Calu3 (cell line): ENCODE measurements around the gene FUT9. TPM values are rescaled to one million over a fixed set of nuclear protein-coding genes. Genes with fewer than 3 reads are reported as not detected.

ENCODE experiments used
- BruUV-seq: library from RNA; stranded (reverse); fragments of 400-500 nt; replicated peaks from 2 replicates; lab custom pipeline; 2021; lab: Mats Ljungman, UMichigan
- CTCF ChIA-PET: fragments of 300-600 bp; sonication (Branson Sonifier 250); formaldehyde crosslinking; loops from one replicate; lab custom pipeline; 2022; ENCODE audit warnings: antibody characterized with exemption; lab: Charles Lee
- DNase-seq: peaks from one replicate; pipeline ENCODE4 v3.0.0; 2022
- H3K27ac Mint-ChIP-seq: one replicate; pipeline ENCODE4 v1.8.0; 2022; ENCODE audit warnings: mixed read lengths; ENCODE audit not compliant: unreplicated experiment
- H3K27me3 Mint-ChIP-seq: one replicate; pipeline ENCODE4 v1.8.0; 2022; ENCODE audit warnings: mixed read lengths; ENCODE audit not compliant: unreplicated experiment
- H3K36me3 Mint-ChIP-seq: one replicate; pipeline ENCODE4 v1.8.0; 2022; ENCODE audit warnings: mild to moderate bottlenecking, moderate library complexity, mixed read lengths; ENCODE audit not compliant: insufficient read depth, unreplicated experiment
- H3K4me1 Mint-ChIP-seq: one replicate; pipeline ENCODE4 v1.8.0; 2022; ENCODE audit warnings: mild to moderate bottlenecking, low read depth, mixed read lengths; ENCODE audit not compliant: unreplicated experiment
- H3K4me3 Mint-ChIP-seq: one replicate; pipeline ENCODE4 v1.8.0; 2022; ENCODE audit warnings: mild to moderate bottlenecking, low read depth, moderate library complexity, mixed read lengths; ENCODE audit not compliant: unreplicated experiment
- H3K9me3 Mint-ChIP-seq: one replicate; pipeline ENCODE4 v1.8.0; 2022; ENCODE audit warnings: low read depth, mixed read lengths; ENCODE audit not compliant: unreplicated experiment
- intact Hi-C: fragments of 100-400 bp; cut with micrococcal nuclease; formaldehyde crosslinking; loops from one replicate; pipeline ENCODE4 v1.10.0; 2022; ENCODE audit not compliant: unreplicated experiment
- total RNA-seq: library from RNA; stranded (reverse); gene quantifications from 2 replicates; pipeline ENCODE4 v1.2.3, GENCODE V29; 2022
- TF ChIP-seq, protein P1 (sequence below): fragments of 200-600 bp; IDR thresholded peaks from one replicate; pipeline ENCODE4 v1.8.0; 2022; ENCODE audit warnings: antibody characterized with exemption; ENCODE audit not compliant: unreplicated experiment

Gene FUT9
- total RNA-seq, 1 experiment from 2014 or later, result 1.9 TPM

DNA sequence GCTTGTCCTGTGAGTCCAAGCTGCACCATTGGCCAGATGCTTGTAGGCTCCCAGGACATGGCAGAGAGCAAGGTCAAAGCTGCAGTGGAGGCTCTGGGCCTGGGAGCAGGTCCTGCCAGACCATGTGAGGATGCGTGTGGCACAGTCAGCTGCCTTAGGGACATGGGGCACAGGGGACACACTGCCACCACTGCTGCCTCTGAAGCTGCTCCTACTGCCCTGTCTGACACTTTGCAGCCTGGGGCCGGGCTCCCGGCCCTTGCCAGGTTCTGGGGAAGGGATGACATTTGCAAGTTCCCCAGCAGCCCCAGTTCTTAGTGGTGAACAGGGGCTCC is 13.2 kb upstream of the FUT9 start:
- no peaks in the 10 kb centered on the region for H3K4me1 Mint-ChIP-seq
- peaks cover 10% of the 10 kb centered on the region for H3K9me3 Mint-ChIP-seq
- CTCF ChIA-PET, result no interaction called here
- no TSS peak for BruUV-seq
- no peaks in the 10 kb centered on the region for H3K36me3 Mint-ChIP-seq
- TF ChIP-seq, protein P1, sequence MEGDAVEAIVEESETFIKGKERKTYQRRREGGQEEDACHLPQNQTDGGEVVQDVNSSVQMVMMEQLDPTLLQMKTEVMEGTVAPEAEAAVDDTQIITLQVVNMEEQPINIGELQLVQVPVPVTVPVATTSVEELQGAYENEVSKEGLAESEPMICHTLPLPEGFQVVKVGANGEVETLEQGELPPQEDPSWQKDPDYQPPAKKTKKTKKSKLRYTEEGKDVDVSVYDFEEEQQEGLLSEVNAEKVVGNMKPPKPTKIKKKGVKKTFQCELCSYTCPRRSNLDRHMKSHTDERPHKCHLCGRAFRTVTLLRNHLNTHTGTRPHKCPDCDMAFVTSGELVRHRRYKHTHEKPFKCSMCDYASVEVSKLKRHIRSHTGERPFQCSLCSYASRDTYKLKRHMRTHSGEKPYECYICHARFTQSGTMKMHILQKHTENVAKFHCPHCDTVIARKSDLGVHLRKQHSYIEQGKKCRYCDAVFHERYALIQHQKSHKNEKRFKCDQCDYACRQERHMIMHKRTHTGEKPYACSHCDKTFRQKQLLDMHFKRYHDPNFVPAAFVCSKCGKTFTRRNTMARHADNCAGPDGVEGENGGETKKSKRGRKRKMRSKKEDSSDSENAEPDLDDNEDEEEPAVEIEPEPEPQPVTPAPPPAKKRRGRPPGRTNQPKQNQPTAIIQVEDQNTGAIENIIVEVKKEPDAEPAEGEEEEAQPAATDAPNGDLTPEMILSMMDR, result no peak
- H3K4me3 Mint-ChIP-seq, result no peak overlapping the region
- no peak for DNase-seq
- H3K27ac Mint-ChIP-seq, result no peak overlapping the region
- H3K27me3 Mint-ChIP-seq, result no peaks in the 10 kb centered on the region
- intact Hi-C loops, result no loop called here

DNA sequence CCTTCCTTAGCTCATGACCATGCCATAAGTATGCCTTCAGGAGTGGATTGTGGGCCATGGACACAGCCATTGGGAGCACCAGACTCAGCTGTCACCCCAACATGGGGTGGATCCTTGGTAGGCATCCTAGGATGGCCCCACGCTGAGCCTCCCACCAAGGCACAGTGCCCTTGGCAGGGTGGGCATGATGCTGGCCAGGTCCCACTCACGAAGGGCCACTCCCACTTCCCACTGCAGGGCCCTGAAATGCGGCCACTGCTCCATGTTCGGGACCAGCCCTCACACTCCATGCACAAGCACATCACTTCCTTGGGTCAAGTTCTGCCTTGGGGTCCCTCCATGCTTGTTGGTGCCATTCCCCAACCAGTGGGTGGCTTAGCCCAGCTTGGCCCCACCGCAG is 12.9 kb upstream of the FUT9 start:
- BruUV-seq, result no TSS peak
- Mint-ChIP-seq H3K27ac (no peak overlapping the region), H3K4me3 (no peak overlapping the region), H3K4me1 (no peaks in the 10 kb centered on the region), H3K36me3 (no peaks in the 10 kb centered on the region), H3K27me3 (no peaks in the 10 kb centered on the region), H3K9me3 (peaks cover 10% of the 10 kb centered on the region)
- CTCF ChIA-PET, result no interaction called here
- intact Hi-C loops, result no loop called here
- TF ChIP-seq, protein P1, result no peak
- no peak for DNase-seq

DNA sequence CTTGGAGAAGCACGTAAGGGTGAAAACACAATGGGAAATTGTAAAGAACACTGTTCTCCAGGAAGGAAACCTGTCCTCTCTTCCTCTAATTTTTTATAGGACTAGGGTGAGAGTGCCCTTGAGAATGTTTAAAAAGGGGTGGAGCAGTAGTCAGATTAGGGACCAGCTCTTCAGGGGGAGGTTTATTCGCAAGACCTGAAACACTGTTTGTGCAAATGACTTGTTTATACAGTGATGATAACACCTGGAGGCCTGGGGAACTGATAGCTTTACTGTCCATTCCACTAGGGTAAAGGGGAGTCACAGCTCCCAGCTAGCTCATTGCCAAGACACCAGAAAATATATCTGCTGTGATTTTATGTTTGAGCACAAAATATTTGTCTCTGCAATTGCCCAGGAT is 8.1 kb upstream of the FUT9 start:
- Mint-ChIP-seq H3K36me3 (no peaks in the 10 kb centered on the region), H3K27me3 (no peaks in the 10 kb centered on the region), H3K9me3 (no peaks in the 10 kb centered on the region), H3K27ac (no peak overlapping the region), H3K4me3 (no peak overlapping the region), H3K4me1 (no peaks in the 10 kb centered on the region)
- CTCF ChIA-PET, result no interaction called here
- TF ChIP-seq, protein P1, result no peak
- BruUV-seq, result no TSS peak
- no peak for DNase-seq
- intact Hi-C loops, result no loop called here

DNA sequence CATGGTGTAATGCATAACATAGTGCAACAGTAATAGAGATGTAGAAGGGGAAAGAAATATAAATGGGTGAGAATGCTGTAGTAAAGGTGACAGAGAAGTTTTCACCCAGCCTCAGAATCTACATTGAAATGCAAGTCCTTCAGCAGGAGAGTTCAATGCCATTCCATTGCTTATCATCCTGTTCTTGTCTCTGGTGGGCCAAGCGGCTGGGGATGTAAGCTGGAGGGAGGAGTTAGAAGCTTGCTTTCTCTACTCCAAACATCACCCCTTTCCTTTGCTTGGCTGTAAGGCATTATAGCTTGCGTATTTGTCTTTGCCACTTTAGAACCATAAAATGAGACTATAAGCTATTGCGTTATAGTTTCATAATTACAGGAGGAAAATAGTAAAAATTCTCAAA is 2.2 kb upstream of the FUT9 start:
- no peak overlapping the region for H3K4me3 Mint-ChIP-seq
- intact Hi-C loops, result no loop called here
- no peak for DNase-seq
- H3K27ac Mint-ChIP-seq, result no peak overlapping the region
- CTCF ChIA-PET, result no interaction called here
- H3K27me3 Mint-ChIP-seq, result no peaks in the 10 kb centered on the region
- H3K9me3 Mint-ChIP-seq, result no peaks in the 10 kb centered on the region
- TF ChIP-seq, protein P1, result no peak
- no peaks in the 10 kb centered on the region for H3K4me1 Mint-ChIP-seq
- no TSS peak for BruUV-seq
- peaks cover 17% of the 10 kb centered on the region for H3K36me3 Mint-ChIP-seq
